ENCODE data around the gene PGGHG.

Gene PGGHG

DNA sequence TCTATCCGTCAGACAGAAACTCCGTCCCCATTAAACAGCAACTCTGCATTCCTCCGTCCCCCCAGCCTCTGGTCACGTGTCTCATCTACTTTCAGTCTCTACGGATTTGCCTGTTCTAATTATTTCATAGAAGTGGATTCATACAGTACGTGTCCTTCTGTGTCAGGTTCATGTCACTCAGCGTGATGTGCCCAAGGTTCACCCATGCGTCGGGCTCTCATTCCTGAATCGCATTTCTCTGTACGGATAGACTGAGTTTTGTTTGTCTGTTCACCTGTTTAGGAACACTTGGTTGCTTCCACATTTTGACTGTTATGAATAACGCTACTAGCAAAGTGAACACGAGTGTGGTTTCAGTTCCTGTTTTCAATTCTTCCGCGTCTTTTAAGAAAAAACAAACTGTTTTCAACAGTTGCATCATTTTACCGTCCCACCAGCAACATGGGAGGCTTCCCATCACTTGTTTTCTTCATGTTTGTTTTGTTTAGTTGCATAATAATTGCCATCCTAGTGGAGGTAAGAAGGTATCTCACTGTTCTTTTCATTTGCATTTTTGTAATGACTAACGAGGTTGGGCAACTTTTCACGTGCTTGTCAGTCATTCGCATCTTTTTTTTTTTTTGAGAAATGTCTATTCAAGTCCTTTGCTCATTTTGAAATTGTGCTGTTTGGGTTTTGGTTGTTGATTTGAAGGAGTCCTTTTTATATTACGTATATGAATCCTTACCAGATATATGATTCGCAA lies 19.6 kb upstream of the PGGHG start:
- no peak for DNase-seq

DNA sequence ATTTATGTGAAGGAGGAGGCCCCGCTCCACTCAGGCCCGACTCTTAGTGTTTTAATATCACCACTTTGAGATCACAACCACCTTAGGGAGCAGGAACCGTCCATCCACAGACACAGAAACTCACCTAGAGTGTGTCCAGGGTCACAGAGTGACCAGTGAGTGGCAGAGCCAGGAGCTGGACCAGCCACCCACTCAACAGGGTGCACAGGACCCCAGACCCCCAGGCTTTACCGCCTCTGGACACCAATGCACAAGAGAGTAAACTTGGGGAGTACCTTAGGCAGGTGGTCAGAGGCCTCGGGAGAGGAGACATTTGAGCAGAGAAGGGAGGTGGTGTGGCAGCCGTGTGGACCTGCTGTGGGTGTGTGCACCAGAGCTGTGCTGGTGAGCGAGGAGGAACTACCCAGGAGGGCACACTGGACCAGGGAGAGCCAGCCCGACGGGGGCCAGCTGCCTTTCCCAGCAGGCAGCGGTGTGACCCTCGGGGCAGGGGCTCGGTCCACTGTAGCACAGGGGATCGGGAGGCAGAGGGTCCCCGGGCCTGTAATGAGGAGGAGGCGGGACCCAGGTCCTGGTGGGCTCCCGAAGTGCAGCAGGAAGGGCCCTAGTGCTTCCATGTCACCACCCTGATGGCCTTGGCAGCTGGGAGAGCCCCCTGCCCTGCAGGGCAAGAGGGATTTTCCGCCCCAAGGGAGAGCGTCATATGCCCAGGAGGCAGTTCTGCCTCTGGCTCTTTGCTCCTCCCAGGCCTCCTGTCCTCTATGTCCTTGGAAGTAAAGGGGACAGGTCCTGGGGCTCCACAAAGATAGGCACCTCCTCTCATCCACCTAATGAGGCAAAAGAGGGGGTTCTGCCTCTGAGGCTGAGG lies 18.2 kb upstream of the PGGHG start:
- DNase-seq, result no peak

DNA sequence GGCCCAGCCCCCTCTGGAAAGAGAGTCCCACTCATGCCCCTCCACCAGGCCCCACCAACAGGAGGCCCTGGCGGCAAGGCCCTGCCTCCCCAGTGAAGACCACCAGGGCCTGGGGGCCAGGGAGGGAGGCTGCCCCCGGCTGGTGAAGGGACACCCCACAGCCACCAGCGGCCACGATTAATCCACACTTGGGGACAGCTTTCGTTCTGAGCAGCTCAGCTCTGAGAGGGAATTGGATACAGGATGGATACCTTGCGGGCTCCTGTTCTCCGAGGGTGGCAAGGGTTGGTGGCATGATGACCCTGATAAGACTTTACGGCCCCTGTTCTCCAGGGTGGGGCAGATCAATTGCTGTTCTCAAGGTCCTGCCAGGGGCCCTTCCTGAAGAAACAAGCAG lies 17.6 kb upstream of the PGGHG start:
- no peak for DNase-seq

DNA sequence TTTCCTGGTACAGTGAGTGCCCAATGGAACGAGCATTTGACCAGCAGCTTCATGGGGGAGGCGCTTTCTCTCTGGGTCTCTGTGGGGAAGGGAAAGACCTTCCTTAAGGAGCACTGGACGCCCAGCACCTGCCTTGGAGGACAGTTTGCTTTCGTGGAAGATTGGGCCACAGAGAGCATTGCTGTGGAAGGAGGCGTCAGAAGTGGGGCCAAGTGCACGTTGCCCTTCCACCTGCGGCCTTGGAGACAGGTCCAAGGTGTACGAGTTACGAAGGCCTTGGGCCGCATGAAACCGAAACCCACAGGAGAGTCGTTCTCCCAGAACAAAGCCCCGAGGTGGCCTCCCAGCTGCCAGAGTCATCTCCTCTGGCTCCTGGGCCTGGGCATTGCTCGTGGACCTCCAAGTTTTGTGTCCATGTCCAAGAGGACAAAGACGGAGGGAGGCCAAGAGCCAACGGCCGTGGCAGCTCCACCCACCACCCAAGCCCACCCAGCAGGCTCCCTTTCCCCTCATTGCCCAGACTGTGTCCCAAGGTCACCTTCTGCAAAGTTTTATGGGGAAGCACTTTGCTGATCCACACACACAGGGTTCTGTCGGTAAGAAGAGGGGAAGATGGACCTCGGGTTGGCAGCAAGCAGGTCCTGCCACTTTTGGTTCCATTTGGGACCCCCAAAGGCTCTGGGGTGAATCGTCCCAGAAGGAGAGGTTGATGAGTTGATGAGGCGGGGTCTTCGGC lies 16.6 kb upstream of the PGGHG start:
- no peak for DNase-seq

GRCh38 chr11:272931-273198 lies 16.1 kb upstream of the PGGHG start:
- no peak for DNase-seq

DNA sequence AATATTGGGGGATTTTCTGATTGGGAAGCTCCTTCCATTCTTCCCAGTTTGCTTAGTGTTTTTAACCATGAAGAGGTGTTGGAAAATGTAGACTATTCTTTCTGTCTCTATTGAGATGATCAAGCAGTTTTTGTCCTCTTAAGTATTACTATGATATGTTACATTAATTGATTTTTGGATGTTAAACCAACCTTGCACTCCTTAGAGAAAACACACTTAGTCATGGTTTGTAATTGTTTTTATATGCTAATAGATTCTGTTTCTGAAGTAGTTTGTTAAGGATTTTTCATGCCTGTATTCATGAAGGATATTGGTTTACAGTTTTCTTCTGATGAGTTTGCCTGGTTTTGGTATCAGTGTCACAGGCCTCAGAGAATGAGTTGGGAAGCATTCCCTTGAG lies 12.7 kb upstream of the PGGHG start:
- DNase-seq, result no peak

DNA sequence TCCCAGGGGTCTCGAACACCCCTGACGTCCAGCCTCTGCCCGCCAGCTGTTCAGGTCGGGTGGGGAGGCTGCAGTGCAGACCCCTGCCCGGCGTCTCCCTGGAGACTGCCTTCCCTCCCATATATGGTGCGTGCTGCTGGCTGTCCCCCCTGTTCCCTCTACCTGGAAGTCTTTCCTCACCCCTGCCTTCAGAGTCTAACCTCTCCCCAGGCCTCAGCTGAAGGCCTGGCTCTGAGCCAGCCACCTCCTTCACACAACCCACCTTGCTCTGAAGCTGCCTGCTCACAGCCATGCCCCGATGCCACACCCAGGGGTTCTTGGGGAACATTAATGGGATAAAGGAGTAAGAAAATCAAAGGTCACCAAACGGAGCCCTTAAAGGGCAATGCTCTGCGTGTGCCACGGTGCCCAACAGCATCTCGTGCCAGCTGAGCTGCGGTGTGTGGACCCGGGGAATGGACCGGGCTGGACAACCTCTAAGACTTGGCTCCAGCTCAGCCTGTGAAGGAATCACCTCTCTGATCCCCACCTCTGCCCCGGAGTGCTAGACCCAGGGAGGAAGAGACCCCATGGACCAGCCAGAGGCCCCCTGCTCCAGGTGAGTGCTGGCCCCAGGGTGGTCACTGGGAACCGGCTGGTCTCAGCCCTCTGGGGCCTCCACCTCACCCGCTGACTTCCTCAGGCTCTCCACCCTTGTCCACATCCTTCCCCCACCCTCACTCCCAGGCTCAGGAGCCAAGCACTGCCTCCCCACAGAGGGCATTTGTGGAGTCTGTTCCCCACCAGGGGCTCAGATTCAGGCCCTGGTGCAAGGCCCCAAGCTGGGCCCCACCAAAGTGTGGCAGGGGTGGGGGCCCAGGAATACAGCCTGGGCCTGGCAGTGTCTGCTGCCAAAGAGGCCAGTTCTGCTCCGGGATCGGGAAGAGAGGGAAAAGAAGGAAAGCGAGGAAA lies 10.7 kb upstream of the PGGHG start, which contains the start of gene NLRP6:
TSS of gene NLRP6 (plus strand) at position 407 of the 951 bp plus-strand sequence. CDS start at position 570, 163 bp downstream.
- no peak for DNase-seq

GRCh38 chr11:279040-279965 lies 9.6 kb upstream of the PGGHG start:
- DNase-seq, result no peak

- no peak for DNase-seq
These were observed 8.8 kb upstream of the PGGHG start for GRCh38 chr11:279966-280705.

GRCh38 chr11:280706-281485 lies 8.0 kb upstream of the PGGHG start:
- DNase-seq, result no peak

DNA sequence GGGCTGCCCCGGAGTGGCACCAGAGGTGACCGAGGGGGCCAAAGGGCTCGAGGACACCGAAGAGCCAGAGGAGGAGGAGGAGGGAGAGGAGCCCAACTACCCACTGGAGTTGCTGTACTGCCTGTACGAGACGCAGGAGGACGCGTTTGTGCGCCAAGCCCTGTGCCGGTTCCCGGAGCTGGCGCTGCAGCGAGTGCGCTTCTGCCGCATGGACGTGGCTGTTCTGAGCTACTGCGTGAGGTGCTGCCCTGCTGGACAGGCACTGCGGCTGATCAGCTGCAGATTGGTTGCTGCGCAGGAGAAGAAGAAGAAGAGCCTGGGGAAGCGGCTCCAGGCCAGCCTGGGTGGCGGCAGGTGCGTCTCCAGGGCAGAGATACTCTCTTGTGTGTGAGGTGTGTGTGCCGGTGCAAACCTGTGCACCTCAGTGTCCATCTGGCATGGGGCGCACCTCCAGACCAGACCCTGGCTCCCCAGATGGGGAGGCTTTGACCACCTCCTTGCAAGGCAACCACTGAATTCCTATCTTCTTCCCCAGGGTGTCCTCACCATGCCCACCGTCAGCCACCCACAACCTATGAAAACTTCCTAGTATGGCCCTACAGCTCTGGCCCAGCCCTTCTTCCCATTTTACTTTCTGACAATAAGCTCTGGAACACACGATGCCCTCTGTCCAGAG lies 7.3 kb upstream of the PGGHG start:
- no peak for DNase-seq

DNA sequence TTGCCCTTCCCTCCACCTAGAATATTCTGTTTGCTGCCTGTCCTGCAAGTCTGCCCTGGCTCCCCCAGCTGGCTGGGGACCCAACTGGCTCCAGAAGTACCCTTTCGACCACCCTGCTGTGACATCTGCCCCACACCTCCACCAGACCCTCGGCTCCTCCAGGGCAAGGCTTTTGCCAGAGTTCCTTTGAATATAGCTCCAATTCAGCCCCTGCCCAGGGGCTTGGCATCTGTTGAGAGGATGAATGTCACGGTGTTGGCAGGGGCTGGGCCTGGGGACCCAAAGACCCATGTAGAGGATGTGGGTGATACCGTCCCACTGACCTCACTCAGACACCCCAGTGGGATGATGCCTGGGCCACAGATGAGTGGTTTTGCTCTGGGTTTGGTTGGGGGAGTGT lies 6.8 kb upstream of the PGGHG start:
- no peak for DNase-seq

DNA sequence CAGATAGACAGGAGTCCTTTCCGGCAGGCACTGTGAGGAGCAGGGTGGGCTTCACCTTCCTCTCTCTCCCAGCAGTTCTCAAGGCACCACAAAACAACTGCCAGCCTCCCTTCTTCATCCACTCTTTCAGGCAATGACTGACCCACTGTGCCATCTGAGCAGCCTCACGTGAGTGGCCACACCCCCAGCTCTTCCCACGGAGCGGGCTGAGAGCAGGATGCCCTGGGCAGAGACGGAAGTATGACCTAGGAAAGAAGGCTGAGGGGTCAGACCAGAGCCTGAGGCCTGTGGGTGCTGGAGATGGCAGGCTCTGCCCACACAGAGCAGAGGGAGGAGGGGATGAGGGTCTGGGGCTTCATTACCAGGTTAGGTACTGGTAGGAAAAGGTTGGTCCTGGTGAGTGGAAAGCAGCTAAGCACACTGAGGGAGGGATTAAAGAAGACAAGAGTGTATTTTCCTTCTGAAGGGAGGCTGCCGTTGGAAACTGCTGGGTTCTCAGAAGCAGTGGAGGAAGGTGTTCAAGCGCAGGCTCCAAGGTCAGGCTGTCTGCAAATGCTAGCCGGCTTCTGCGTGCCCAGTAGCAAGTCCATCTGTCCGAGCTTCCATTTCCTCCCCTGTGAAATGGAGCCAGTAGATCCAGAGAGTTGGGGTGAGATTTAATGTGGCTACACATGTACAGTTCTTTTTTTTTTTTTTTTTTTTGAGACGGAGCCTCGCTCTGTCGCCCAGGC lies 6.1 kb upstream of the PGGHG start:
- DNase-seq, result no peak

GRCh38 chr11:283405-284104 lies 5.4 kb upstream of the PGGHG start:
- no peak for DNase-seq

DNA sequence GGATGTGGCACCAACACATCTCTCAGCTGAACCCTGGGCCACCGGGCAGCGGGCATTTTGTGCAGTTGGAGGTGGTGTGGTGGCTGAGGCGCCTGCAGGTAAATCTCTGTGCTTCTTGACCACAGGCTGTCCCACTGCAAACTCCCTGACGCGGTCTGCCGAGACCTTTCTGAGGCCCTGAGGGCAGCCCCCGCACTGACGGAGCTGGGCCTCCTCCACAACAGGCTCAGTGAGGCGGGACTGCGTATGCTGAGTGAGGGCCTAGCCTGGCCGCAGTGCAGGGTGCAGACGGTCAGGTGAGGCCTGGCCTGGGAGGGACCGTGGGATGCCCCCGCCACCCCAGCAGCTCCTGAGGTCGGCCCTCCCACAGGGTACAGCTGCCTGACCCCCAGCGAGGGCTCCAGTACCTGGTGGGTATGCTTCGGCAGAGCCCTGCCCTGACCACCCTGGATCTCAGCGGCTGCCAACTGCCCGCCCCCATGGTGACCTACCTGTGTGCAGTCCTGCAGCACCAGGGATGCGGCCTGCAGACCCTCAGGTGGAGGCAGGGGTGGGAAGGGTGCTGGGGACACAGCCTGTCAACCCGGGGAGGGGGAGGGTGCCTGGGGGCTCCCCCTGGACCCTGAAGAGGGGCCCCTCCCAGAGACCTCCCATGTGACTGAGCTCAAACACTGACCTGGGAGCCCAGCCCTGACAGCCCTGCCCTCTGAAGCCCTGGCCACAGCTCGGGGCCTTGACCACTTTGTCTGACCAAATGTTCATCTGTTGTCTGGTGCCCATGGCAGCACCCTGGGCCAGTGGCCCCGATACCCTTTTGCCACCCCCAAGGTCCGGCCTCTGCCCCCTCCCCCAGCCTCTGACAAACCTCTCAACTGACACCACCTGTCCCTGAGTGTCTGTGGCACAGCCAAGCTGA lies 4.6 kb upstream of the PGGHG start:
- DNase-seq, result no peak

- DNase-seq, result no peak
These were observed 3.7 kb upstream of the PGGHG start for GRCh38 chr11:285021-285893.

All from cerebellar nuclear complex (tissue), 1 donor.